ENCODE data around the gene MEGF8.
A peak's percentile ranks its signal among the peaks of the same experiment; 100 is the strongest.

MEGF8 gene

DNA sequence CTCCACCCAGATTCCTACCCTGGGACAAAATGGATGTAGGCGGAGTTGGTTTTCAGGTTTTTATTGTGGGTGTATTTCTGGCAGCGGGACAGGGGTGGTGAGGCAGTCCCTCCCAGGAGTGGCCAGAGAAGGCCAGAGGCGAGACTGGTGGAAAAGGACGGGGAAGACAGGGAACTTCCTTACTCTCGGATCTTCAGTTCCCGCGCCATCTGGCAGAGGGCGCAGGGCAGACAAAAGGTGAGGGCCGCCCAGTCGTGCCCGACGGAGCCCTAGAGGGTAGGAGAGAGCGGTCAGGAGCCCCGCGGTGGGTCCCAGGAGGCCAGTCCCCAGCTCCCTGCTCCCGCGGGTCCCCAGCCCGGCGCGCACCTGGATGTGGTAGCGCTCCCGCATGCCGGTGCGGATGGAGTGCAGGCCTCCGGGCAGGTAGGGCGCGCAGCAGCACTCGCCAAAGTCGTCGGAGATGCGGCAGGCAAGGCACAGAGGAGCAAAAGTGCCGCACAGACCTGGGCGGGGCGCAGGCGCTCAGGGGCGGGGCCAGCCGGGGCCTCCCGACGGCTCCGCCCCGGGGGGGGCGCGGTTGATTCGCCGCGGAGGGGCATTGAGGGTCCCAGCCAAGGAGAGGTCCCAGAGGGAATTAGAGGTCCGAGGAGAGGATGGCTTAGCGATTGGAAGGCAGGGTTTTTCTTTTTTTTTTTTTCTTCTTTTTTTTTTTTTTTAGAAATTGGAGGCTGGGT, 61.7 kb downstream of the MEGF8 start:
- DNase-seq (ENCODE audit: low read depth): peak; percentile 49

DNA sequence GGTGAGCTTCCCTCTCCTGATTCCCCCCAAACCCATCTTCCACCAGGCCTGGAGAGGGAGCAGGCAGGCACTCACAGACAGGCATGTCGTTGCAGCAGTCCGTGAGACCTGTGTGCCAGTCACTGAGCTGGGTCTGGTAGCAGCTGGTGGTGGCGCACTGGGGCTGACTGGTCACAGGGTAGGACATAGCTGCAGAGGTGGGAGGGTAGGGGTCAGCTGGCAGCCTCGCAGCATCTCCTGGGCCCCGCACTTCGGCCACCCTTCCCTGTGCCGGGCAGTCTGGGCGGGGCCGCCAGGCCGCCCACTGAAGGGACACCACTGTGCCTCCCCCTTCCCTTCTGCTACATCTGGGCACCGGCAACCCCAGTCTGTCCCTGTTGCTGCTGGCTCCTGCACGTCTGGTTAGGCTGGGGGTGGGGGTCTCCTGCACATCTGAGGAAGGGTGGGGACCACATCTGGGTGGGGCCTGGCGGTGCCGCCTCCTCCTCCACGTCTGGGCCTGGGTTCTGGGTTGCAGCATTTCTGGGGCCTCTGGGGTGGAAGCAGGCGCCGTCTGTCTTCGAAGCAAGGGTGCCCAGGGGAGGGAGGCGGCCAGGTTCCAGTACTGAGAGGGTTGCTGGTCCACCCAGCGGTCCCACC, 63.5 kb downstream of the MEGF8 start:
- no peak for DNase-seq (ENCODE audit: low read depth)

DNA sequence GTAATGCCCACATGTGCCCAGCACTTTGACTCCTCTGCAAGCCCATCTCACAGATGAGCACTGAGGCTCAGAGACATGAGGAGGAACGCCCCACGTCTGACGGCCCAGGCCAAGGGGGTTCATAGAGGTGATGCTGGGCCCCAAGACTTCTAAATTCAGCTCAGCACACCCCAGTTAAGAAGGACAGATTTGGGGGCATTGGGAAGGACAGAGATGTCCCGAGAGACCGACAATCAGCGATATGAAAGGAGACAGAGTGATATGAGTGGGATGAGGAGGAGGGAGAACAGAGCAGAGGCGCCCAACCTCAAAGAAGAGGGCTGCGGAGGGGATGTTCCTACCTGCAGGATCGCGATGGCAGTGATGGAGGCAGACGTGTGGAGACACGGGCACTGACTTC, 64.5 kb downstream of the MEGF8 start, which contains the start of gene CNFN:
CNFN (minus strand) TSS at position 399 of the 400 bp plus-strand sequence. CDS start 1,260 bp downstream, outside the sequence.
- DNase-seq (ENCODE audit: low read depth): no peak

DNA sequence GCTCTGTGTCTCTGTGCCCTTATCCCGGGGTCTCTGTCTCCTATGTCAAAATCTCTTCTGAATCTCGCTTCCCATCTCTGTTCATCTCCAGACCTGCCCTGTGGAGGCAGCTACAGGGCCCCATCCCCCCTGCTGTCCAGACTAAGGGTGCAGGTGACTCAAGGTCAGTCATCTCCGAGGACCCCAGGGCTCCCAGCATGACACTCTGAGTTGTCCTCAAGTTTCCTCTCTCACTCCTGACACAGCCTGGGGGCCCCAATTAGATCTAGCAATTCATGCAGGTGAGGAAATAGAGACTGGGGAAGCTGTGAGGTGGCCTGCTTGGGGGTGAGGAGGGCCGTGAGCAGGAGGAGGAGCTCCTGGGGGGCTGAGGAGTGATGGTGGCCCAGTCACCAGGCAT, 66.7 kb downstream of the MEGF8 start:
- DNase-seq (ENCODE audit: low read depth): no peak

DNA sequence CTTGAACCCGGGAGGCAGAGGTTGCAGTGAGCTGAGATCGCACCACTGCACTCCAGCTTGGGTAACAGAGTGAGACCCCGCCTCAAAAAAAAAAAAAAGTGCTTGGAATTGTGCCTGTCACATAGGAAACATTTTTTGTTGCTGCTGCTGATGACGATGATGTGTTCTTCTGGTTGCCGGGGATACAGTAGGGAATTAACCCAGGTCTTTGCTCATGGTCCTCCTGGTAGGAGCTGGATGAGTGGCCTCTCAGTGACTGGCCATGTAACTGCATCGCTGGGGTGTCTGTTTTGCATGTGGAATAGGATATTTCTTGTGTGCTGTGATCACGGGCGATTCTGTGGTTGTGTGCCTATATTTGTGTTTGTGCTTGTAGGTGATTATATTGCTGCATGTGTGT, 69.3 kb downstream of the MEGF8 start:
- no peak for DNase-seq (ENCODE audit: low read depth)

DNA sequence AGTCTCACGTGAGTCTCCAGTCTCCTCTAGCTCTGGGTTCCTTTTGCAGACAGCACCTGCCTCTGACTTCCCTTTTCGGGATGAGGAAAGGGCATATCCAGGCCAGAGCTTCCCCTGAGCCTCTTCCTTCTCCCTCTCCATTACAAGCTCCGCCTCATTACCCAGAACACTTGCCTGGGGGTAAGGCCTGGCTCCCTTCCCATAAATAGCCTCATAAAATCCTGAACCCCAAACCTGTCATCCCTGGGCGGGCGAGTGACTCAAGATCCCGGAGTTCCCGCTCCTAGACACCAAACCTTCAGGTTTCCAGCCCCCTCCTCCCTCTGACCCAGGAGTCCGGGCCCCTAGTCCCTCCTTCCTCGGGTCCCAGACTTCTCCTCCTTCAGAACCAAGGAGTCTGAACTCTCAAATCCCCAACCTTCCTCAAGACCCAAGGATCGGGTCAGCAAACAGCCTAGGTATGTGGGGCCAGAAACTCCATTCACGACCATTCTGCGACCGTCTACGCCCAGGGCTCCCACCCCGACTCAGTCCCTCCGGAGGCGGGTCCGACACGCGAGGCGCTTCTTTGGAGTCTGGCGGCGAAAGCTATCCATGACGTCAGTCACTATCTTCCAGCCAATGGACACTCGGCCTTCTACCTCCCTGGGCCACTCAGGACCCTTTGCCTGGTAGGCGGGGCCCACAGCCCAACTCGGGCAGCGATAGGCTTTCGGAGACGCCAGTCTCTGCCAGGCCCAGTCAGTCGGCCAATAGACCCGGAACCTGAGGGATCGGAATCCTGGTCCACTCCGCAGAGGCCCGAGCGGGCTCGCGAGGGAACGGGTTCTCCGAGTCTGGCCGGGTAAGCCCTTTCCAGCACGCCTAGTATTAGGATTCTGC, 71.2 kb downstream of the MEGF8 start:
- DNase-seq (ENCODE audit: low read depth): peak; percentile 97

DNA sequence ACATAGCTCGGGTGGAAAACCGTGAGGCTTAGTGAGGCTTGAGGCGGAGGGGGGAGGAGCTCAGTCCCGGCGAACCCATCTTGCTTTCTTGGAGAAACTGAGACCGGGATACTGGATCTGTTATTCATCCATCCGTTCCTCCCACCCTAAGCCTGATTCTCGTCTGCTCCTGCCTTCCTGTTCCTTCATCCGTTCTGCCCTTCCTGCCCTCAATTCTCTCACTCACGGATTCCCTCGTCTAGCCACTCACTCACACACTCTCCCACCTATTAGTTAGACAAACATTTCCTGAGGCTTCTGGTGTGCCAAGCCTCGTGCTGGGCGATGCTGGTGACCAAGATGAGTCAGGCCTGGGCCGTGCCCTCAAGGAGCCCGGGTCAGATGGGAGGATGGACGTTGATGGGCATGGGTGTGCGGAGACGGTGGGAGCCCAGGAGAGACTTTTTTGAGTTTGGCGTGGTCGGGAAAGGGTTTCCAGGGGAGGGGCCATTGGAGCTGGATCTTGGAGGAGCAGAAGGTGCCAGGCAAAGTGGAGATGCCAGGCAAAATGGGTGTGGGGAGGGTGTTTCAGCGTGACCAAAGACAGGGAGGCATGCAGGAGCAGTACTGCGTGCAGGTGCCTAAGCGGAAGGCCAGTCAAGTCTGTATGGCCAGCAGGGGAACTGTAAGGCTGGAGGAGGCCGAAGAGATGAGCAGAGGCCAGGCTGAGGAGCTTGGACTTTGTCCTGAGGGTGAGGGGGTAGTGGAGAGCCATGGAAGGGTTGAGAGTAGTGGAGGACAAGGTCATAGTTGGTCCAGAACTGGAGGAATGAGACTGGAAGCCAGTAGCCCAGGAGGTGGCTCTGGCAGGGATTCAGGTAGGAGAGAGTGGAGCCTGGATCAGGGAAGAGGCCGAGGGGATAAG, 72.1 kb downstream of the MEGF8 start:
- DNase-seq (ENCODE audit: low read depth): no peak

DNA sequence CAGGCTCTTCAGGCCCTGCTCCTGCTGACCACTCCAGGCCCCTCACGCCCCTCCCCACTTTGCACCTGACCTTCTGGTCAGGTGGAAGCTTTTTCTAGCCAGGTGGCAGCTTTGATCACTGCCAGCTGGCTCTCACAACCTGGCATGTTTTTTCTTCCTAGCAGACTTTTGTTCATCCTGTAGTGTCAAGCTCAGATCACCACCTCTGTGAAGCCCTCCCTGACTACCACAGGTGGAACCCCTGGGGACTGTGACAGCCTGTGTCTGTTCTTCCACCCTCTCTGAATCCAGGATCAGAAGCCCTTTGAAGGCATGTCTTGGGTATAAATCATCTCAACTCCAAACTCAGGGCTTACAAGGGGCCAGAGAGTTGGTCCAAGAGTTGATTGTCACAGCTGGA, 75.0 kb downstream of the MEGF8 start:
- no peak for DNase-seq (ENCODE audit: low read depth)

DNA sequence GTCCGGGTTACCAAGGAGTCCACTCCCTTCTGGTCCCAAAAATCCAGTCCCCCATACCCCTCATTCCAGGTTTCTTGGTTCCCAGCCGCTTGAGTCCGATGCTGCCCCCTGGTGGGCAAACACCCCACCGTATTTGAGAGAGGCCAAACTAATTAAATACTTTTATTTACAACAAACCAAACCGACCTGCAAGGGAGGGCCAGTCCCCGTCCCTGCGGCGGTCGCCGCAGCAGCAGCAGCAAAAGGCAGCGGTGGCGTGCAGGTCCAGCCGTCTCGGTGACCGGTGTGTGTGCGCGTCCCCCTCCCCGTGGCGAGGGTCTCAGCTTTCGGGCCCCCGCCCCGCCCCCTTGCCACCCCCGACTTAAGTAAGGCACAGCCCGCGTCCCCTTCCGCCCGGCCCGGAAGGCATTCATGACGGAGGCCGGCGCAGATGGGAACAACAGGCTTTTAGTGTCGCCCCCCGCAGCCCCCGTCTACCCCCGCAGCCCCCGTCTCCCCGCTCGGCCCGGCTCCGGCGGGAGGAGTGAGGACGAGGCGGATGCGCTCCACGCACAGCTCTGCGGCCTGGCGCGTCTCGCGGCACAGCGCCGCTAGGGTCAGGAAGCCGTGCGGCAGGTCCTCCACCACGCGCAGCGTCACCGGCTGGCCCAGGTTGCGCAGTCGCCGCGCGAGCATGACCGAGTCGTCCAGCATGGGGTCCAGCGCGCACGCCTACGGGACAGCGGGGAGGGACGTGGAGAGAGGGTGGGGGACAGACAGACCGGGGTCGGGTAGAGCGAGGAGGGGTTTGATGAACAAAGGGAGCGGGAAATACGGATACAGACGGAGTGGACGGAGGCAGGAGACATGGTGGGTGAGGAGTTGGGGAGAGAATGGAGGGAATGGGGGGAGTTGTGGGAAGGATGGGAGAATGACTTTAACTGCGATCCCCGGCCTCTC, 76.2 kb downstream of the MEGF8 start:
- peak; percentile 56 for DNase-seq (ENCODE audit: low read depth)

DNA sequence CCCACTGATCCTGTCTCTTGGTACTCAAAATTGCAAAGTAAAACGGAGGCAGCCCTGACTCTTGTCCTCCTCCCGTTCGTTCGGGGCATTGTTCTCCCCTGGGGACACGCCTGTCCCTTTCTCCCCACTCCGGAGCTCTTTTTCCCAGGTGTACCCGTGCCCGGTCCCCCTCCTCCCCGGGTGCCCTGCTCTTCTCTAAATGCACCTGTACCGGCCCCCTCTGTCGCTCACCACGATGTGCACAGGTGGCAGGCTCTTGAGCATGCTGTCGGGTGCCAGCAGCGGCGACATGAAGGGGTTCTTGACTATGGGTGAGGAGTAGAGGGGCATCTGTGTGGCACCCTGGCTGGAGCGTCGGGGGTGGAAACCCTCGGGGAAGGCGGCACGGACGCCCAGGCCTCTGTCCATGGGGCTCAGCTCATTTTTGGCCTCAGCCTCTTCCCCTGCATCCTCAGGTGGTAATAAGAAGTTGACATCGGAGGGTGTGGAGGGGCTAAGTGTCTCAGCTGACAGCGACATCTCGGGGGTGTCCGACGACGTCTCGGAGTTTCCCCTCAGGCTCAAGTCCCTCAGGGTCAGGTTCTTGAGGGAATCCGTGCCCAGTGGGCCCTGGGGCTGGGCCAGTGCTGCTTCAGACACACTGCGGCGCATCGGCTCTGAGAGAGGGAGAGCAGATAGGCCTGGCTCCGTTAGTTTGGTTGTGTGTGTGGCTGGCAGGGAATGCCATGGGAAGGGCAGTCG, 77.1 kb downstream of the MEGF8 start:
- DNase-seq (ENCODE audit: low read depth): no peak

DNA sequence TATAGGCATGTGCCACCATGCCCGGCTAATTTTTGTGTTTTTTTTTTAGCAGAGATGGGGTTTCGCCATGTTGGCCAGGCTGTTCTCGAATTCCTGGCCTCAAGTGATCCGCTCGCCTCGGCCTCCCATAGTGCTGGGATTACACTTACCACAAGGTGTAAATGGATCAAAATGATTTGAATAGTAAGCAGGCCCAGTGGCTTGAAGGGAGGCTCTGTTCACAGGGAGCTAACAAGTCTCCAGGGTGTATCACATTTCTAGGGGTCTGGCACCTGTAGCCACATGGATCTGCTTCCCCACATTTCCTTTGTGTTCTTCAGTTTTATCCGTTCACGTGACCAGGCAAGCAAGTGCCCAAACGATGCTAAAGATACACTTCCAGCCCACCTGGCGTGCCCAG, 78.2 kb downstream of the MEGF8 start:
- no peak for DNase-seq (ENCODE audit: low read depth)

DNA sequence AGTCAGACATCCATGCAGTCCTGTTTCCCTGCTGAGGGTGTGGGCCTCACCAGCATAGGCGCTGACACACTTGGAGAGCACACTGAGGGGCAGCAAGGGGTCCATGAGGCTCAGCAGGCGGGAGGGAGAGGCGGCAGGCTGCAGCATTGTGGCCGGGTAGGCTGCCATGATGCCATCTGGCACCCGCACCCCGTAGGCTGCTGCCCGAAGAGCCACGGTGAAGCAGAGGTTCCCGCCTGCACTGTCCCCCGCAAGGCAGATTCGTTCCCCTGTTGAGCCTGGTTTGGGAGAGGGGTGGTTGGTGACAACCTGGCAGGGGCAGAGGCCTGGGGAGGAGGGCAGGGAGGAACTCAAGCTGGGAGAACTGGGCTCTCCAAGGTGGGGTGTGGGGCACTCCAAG, 80.7 kb downstream of the MEGF8 start:
- DNase-seq (ENCODE audit: low read depth): no peak

DNA sequence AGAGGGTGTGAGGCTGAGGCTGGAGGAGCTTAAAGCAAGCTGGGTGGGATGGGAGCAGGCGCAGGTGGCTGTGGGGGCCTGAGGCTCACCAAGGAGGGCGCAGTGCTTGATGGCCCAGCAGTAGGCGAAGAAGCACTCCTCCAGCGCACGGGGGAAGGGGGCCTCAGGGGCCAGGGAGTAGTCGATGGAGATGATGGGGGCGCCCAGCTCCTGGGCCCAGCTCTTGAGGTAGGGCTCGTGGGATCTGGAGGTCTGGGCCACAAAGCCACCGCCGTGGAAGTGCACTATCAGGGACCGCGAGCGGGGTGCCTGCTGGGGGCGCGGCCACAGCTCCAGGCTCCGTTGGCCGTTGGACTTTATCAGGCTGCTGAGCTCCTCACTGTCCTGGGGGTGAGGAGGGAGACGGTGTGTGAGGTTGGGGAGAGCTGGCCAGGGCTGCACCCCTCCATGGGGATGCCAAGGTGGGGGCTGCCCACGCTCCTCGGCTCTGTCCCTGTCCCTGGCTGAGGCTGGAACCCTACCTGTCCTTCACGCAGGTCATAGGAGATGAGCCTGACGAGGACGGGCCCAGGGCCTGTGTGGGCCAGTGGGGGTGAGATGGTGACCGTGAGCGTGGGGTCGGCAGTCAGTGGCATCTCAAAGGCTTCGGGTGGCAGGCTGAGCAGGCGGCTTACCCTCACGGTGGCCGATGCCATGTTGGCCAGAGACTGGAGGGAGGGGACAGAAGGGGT, 81.8 kb downstream of the MEGF8 start:
- DNase-seq (ENCODE audit: low read depth): no peak

DNA sequence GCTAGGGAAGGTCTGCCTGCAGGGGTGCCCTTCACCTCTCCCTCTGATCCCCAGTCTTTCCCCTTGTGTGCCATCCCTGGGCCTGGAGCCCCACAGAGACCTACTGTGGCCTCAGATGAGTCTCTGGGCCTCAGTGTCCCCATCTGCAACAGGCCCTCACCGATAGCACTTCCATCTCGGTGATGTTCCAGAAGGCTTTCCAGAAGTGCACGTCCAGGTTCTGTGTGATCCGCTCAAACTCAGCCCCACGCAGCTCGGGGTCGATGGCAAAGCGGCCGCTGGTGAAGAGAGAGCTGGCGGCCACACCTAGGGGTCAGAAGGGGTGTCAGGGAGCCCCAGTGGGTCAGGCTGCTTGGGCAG, 82.4 kb downstream of the MEGF8 start:
- no peak for DNase-seq (ENCODE audit: low read depth)

DNA sequence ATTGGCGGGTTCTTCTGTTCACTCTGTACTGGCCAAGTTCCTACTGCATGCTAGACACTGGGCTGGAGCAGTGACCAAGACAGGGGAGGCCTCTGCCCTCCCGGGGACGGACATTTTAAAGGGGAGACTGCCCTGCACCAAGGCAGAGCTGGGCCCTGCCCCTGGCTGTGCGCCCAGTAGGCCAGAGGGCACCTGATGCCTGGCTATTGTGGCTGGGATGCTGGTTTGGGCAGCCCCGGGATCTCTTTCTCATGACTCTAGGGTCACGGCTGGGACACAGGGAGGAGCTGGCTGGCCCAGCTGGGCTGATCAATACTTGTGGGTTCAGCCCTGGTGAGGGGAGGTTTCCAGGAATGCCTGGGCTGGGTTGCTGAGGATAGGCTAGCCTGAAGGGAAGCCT, 84.0 kb downstream of the MEGF8 start:
- no peak for DNase-seq (ENCODE audit: low read depth)

DNA sequence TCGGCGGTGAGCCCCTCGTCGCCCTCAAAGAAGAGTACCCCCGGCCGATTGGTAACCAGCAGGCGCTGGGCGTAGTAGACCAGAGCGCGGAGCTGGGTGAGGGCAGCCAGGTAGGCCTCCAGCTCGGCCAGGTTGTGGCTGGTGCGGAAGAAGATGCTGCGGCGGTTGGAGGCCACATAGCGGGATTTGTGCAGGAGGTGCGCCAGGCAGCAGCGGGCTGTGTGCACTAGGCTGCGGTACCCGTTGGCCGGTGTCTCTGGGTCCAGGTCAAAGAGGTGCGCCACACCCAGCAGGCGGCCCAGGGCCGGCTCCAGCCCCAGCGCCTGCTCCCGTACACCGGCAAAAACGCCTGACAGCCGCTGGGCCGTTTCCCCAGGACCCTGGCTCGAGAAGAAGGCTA, 84.9 kb downstream of the MEGF8 start:
- no peak for DNase-seq (ENCODE audit: low read depth)

DNA sequence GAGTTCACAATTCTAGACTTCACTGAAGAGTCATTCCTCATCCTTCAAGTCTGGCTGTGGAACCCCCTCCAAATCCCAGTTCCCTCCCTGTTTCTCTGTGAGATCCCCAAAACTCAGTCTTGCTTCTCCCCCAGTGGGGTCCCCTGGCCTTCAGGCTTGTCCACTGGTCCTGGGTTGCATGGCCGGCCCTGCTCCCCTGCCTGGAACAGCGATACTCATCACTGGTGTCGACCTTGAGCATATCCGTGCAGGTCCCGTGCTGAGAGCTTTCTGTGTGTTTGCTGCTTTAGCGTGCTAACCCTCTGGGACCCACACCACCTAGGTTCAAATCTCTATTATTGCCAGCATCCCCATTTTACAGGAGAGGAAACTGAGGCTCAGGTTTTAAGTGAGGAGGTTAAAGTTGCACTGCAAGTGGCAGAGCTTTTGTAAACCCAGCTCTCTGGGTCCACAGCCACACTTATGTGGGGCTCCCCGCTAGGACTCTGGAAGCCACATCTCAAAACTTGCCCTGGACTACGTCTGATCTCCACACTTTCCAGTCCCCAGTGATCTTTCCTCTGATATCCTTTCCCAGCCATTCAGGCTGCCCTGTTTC, 86.2 kb downstream of the MEGF8 start:
- DNase-seq (ENCODE audit: low read depth): no peak

DNA sequence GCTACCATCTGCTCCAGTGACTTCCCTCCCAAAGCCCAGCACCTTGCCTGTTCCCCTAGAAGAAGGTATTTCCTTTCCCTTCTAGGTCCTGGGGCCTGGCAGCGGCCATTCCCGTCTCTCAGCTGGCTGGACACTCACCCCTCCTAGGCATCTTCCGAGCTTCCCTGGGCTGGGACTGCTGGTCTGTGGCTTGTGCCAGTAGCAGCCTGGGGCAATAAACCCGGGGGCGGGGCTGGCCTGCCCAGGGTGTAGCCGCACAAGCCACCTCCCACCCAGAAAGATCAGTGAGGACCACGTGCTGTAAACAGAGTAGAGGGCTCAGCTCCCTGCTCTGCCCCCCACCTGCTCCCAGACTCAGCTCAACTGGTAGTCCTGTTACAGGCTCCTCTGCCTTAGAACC, 86.8 kb downstream of the MEGF8 start:
- DNase-seq (ENCODE audit: low read depth): no peak

DNA sequence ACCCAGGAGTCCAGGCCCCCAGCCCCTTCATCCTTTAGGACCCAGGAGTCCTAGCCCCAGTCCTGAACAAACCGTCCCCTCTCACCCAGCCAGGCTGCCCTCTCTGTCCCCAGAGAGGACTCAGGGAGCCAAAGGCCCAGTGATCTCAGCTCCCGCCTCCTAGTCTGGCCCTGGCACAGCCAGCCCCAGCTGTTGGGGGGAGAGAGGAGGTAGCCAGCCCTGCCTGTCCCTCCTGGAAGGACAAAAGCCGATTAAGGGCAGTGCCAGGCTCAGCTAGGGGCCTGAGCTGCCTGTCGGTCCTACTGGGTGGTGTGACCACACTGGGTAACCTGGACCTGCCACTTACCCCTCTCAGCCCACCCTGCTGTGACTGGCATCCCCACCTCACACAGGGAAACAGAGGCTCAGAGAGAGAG, 87.2 kb downstream of the MEGF8 start:
- DNase-seq (ENCODE audit: low read depth): no peak

Data from activated T-cell treated with anti-CD3 and anti-CD28 coated beads for 24 hours (primary cell).